WTC11 (cell line): ENCODE results near the gene GTPBP6. TPM values are rescaled to one million over a fixed set of nuclear protein-coding genes. Genes with fewer than 3 reads are reported as not detected.

ENCODE experiments used
- ATAC-seq: fragments of 200-7000 bp; cut with Tn5 transposase; 2 replicates; pipeline ENCODE4 v1.10.0; 2021; ENCODE audit warnings: mild to moderate bottlenecking, moderate library complexity
- CTCF ChIA-PET: fragments of 300-600 bp; sonication (Branson Sonifier 250); formaldehyde crosslinking; loops from one replicate; lab custom pipeline; 2021; ENCODE audit warnings: antibody characterized with exemption; lab: Charles Lee
- POLR2A ChIA-PET: fragments of 350-600 bp; sonication (Branson Sonifier 250); formaldehyde crosslinking; loops from one replicate; lab custom pipeline; 2021; ENCODE audit warnings: antibody characterized with exemption; lab: Charles Lee
- DNase-seq: peaks from one replicate; pipeline ENCODE4 v3.0.0; 2021; ENCODE audit warnings: low spot score
- H3K27ac Mint-ChIP-seq: 2 replicates; pipeline ENCODE4 v1.8.0; 2021; ENCODE audit warnings: mixed read lengths
- H3K27me3 Mint-ChIP-seq: 2 replicates; pipeline ENCODE4 v1.8.0; 2021; ENCODE audit warnings: low read depth, mild to moderate bottlenecking, moderate library complexity, mixed read lengths
- H3K36me3 Mint-ChIP-seq: 2 replicates; pipeline ENCODE4 v1.8.0; 2021; ENCODE audit warnings: mixed read lengths
- H3K4me1 Mint-ChIP-seq: 2 replicates; pipeline ENCODE4 v1.8.0; 2022; ENCODE audit warnings: mixed read lengths
- H3K4me3 Mint-ChIP-seq: 2 replicates; pipeline ENCODE4 v1.8.0; 2021; ENCODE audit warnings: mild to moderate bottlenecking, moderate library complexity, mixed read lengths
- H3K9me3 Mint-ChIP-seq: 2 replicates; pipeline ENCODE4 v1.8.0; 2021; ENCODE audit warnings: mixed read lengths
- ATF3 ChIP-seq: sonication (generic); formaldehyde crosslinking; conservative IDR thresholded peaks from 2 replicates; pipeline ENCODE4 v1.8.1; 2022; ENCODE audit warnings: mild to moderate bottlenecking, missing genetic modification reagents
- CBFB ChIP-seq: sonication (generic); formaldehyde crosslinking; IDR thresholded peaks from 2 replicates; pipeline ENCODE4 v1.8.1; 2022; ENCODE audit warnings: mild to moderate bottlenecking, low read depth, missing genetic modification reagents
- FOXP4 ChIP-seq: sonication (generic); formaldehyde crosslinking; IDR thresholded peaks from 2 replicates; pipeline ENCODE4 v1.8.0; 2022; ENCODE audit warnings: mild to moderate bottlenecking, missing genetic modification reagents
- GRHL2 ChIP-seq: fragments of 250-450 bp; sonication (Bioruptor Pico); IDR thresholded peaks from 2 replicates; pipeline ENCODE4 v1.8.0; 2022; ENCODE audit warnings: mild to moderate bottlenecking, moderate library complexity; ENCODE audit not compliant: insufficient replicate concordance, severe bottlenecking
- GTF2I ChIP-seq: fragments of 250-450 bp; sonication (Bioruptor Pico); conservative IDR thresholded peaks from 2 replicates; pipeline ENCODE4 v1.4.0; 2021; ENCODE audit warnings: mild to moderate bottlenecking
- IRF1 ChIP-seq: sonication (generic); formaldehyde crosslinking; IDR thresholded peaks from 2 replicates; pipeline ENCODE4 v1.8.0; 2023; ENCODE audit warnings: missing genetic modification reagents
- JAZF1 ChIP-seq: fragments of 250-450 bp; sonication (Bioruptor Pico); IDR thresholded peaks from 2 replicates; pipeline ENCODE4 v1.9.0; 2021; ENCODE audit warnings: moderate library complexity, mild to moderate bottlenecking, inconsistent platforms
- JUN ChIP-seq: sonication (generic); formaldehyde crosslinking; IDR thresholded peaks from 2 replicates; pipeline ENCODE4 v1.8.0; 2023; ENCODE audit warnings: mild to moderate bottlenecking, missing genetic modification reagents
- KAT7 ChIP-seq: sonication (generic); formaldehyde crosslinking; IDR thresholded peaks from 2 replicates; pipeline ENCODE4 v1.8.1; 2023; ENCODE audit warnings: missing genetic modification reagents, mild to moderate bottlenecking, borderline replicate concordance
- MXD4 ChIP-seq: fragments of 250-450 bp; sonication (Bioruptor Pico); IDR thresholded peaks from 2 replicates; pipeline ENCODE4 v1.8.0; 2021; ENCODE audit warnings: mild to moderate bottlenecking, moderate library complexity, borderline replicate concordance
- NFE2L1 ChIP-seq: sonication (generic); formaldehyde crosslinking; IDR thresholded peaks from 2 replicates; pipeline ENCODE4 v1.8.1; 2023; ENCODE audit warnings: missing genetic modification reagents
- PRRX2 ChIP-seq: fragments of 250-450 bp; sonication (Bioruptor Pico); IDR thresholded peaks from 2 replicates; pipeline ENCODE4 v1.8.0; 2021; ENCODE audit warnings: mild to moderate bottlenecking
- SMAD3 ChIP-seq: sonication (generic); formaldehyde crosslinking; IDR thresholded peaks from 2 replicates; pipeline ENCODE4 v1.8.0; 2022; ENCODE audit warnings: missing genetic modification reagents, mild to moderate bottlenecking, borderline replicate concordance
- SMAD4 ChIP-seq: sonication (generic); formaldehyde crosslinking; IDR thresholded peaks from 2 replicates; pipeline ENCODE4 v1.8.0; 2022; ENCODE audit warnings: mild to moderate bottlenecking, missing genetic modification reagents
- SOX15 ChIP-seq: fragments of 250-450 bp; sonication (Bioruptor Pico); IDR thresholded peaks from 2 replicates; pipeline ENCODE4 v1.9.0; 2021; ENCODE audit warnings: mild to moderate bottlenecking
- TEAD1 ChIP-seq: sonication (generic); formaldehyde crosslinking; IDR thresholded peaks from 2 replicates; pipeline ENCODE4 v1.8.0; 2022; ENCODE audit warnings: mild to moderate bottlenecking, missing genetic modification reagents
- USF2 ChIP-seq: sonication (generic); formaldehyde crosslinking; IDR thresholded peaks from 2 replicates; pipeline ENCODE4 v1.8.1; 2023; ENCODE audit warnings: mild to moderate bottlenecking, missing genetic modification reagents, moderate library complexity
- ZBTB21 ChIP-seq: sonication (generic); formaldehyde crosslinking; IDR thresholded peaks from 2 replicates; pipeline ENCODE4 v1.8.1; 2023; ENCODE audit warnings: mild to moderate bottlenecking, missing genetic modification reagents, borderline replicate concordance
- ZNF121 ChIP-seq: sonication (generic); formaldehyde crosslinking; IDR thresholded peaks from 2 replicates; pipeline ENCODE4 v1.8.0; 2023; ENCODE audit warnings: missing genetic modification reagents
- ZNF232 ChIP-seq: sonication (generic); formaldehyde crosslinking; IDR thresholded peaks from 2 replicates; pipeline ENCODE4 v1.8.0; 2022; ENCODE audit warnings: mild to moderate bottlenecking, missing genetic modification reagents
- ZNF263 ChIP-seq: sonication (generic); formaldehyde crosslinking; IDR thresholded peaks from 2 replicates; pipeline ENCODE4 v1.8.1; 2022; ENCODE audit warnings: low read depth, mild to moderate bottlenecking, moderate library complexity, missing genetic modification reagents
- ZNF423 ChIP-seq: fragments of 250-450 bp; sonication (Bioruptor Pico); IDR thresholded peaks from 2 replicates; pipeline ENCODE4 v2.1.2; 2022; ENCODE audit warnings: mild to moderate bottlenecking, moderate library complexity
- total RNA-seq: library from RNA; stranded (reverse); gene quantifications from 3 replicates; pipeline ENCODE4 v1.2.3, GENCODE V29; 2021
- TF ChIP-seq, protein P1 (sequence below): sonication (generic); formaldehyde crosslinking; IDR thresholded peaks from 2 replicates; pipeline ENCODE4 v1.8.0; 2023; ENCODE audit warnings: missing genetic modification reagents, mild to moderate bottlenecking, borderline replicate concordance

GTPBP6 gene
- total RNA-seq, 1 experiment from 2014 or later = 63.9 TPM

DNA sequence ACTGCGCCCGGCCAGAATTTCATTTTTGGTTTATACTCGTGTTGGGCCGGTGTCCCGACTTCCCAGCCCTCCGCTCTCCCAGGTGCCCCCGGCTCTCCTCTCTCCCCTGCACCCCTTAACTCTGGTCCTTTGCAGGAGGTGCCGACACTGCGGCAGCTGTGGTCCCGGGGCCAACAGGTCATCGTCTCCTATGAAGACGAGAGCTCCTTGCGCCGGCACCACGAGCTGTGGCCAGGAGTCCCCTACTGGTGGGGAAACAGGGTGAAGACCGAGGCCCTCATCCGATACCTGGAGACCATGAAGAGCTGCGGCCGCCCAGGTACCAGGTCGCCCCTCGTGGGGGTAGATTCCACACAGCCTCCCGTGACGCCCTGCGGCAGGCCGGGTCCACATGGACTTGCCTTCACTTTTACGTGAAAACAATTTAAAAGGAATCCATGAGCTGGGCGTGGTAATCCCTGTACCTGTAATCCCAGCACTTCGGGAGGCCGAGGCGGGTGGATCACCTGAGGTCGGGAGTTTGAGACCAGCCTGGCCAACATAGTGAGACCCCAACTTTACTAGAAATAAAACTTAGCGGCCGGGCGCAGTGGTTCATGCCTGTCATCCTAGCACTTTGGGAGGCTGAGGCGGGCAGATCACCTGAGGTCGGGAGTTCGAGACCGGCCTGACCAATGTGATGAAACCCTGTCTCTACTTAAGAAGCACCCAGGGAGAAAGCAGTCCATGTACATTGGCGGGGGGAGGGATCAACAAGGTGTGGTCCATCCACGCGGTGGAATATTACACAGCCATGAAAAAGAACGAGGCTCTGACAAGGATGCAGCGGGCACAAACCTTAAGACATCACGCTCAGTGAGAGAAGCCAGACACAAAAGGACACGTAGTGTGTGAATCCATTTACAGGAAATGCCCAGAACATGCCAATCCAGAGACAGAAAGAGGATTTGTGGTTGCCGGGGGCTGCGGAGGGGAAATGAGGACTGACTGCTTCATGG is 25.4 kb downstream of the GTPBP6 start:
- no peak for TF ChIP-seq GRHL2 (CRISPR knock-in tag)
- peak; percentile 62; the same call in 1 of the 2 replicates for TF ChIP-seq GTF2I
- TF ChIP-seq ZNF121 = peak; percentile 94
- no peak for ATAC-seq
- POLR2A ChIA-PET = no interaction called here
- H3K27me3 Mint-ChIP-seq = no peaks in the 10 kb centered on the region
- no peak for DNase-seq
- H3K27ac Mint-ChIP-seq = no peak overlapping the region
- H3K4me1 Mint-ChIP-seq = no peaks in the 10 kb centered on the region
- H3K9me3 Mint-ChIP-seq = no peaks in the 10 kb centered on the region
- CTCF ChIA-PET = no interaction called here
- peaks cover 68% of the 10 kb centered on the region for H3K36me3 Mint-ChIP-seq
- H3K4me3 Mint-ChIP-seq = no peak overlapping the region

- DNase-seq (no peak), ATAC-seq (no peak)
- Mint-ChIP-seq H3K4me1 (no peaks in the 10 kb centered on the region), H3K9me3 (no peaks in the 10 kb centered on the region), H3K4me3 (no peak overlapping the region), H3K27me3 (no peaks in the 10 kb centered on the region), H3K27ac (no peak overlapping the region), H3K36me3 (peaks cover 74% of the 10 kb centered on the region)
- TF ChIP-seq ZNF232 (CRISPR knock-in tag) (no peak), MXD4 (CRISPR knock-in tag) (no peak), SOX15 (CRISPR knock-in tag) (no peak), ATF3 (CRISPR knock-in tag) (no peak), CBFB (CRISPR knock-in tag) (no peak), ZNF263 (CRISPR knock-in tag) (no peak), ZNF423 (no peak), KAT7 (CRISPR knock-in tag) (no peak), TEAD1 (CRISPR knock-in tag) (no peak), FOXP4 (CRISPR knock-in tag) (no peak), JUN (no peak), ZBTB21 (CRISPR knock-in tag) (no peak)
- POLR2A ChIA-PET = no interaction called here
- CTCF ChIA-PET = no interaction called here
Observed at GRCh38 chrX:291411-291901, 27.1 kb downstream of the GTPBP6 start.

DNA sequence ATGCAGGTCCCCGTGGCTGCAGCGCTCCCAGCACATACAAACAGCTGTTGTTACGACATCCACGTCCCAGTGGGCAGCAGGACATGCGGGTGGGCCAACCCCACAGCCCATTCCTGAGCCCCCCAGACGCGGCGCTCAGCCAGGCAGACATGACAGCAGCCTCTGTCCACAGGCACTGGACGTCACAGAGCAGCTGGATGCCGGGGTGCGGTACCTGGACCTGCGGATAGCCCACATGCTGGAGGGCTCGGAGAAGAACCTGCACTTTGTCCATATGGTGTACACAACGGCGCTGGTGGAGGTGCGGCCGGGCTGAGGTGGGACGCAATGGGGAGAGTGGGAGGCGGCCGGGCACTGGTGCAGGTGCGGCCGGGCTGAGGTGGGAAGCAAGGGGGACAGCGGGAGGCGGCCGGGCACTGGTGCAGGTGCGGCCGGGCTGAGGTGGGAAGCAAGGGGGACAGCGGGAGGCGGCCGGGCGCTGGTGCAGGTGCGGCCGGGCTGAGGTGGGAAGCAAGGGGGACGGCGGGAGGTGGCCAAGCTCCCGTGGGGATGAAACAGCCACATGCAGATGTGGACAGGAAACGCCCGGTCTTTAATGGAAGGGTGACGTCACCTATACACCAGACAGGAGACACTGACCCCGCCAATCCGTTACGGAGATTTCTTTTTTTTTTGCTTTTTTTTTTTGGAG is 28.0 kb downstream of the GTPBP6 start:
- Mint-ChIP-seq H3K27me3 (no peaks in the 10 kb centered on the region), H3K9me3 (no peaks in the 10 kb centered on the region), H3K36me3 (peaks cover 75% of the 10 kb centered on the region), H3K4me1 (peaks cover 1% of the 10 kb centered on the region; the same call in 1 of the 2 replicates), H3K27ac (no peak overlapping the region), H3K4me3 (no peak overlapping the region)
- DNase-seq (no peak), ATAC-seq (no peak)
- ChIA-PET CTCF (no interaction called here), POLR2A (no interaction called here)
- TF ChIP-seq NFE2L1 (CRISPR knock-in tag) (no peak), SOX15 (CRISPR knock-in tag) (no peak), SMAD3 (no peak), PRRX2 (CRISPR knock-in tag) (no peak), USF2 (no peak), SMAD4 (CRISPR knock-in tag) (no peak), IRF1 (no peak), KAT7 (CRISPR knock-in tag) (no peak), JAZF1 (CRISPR knock-in tag) (no peak)
- TF ChIP-seq, protein P1, sequence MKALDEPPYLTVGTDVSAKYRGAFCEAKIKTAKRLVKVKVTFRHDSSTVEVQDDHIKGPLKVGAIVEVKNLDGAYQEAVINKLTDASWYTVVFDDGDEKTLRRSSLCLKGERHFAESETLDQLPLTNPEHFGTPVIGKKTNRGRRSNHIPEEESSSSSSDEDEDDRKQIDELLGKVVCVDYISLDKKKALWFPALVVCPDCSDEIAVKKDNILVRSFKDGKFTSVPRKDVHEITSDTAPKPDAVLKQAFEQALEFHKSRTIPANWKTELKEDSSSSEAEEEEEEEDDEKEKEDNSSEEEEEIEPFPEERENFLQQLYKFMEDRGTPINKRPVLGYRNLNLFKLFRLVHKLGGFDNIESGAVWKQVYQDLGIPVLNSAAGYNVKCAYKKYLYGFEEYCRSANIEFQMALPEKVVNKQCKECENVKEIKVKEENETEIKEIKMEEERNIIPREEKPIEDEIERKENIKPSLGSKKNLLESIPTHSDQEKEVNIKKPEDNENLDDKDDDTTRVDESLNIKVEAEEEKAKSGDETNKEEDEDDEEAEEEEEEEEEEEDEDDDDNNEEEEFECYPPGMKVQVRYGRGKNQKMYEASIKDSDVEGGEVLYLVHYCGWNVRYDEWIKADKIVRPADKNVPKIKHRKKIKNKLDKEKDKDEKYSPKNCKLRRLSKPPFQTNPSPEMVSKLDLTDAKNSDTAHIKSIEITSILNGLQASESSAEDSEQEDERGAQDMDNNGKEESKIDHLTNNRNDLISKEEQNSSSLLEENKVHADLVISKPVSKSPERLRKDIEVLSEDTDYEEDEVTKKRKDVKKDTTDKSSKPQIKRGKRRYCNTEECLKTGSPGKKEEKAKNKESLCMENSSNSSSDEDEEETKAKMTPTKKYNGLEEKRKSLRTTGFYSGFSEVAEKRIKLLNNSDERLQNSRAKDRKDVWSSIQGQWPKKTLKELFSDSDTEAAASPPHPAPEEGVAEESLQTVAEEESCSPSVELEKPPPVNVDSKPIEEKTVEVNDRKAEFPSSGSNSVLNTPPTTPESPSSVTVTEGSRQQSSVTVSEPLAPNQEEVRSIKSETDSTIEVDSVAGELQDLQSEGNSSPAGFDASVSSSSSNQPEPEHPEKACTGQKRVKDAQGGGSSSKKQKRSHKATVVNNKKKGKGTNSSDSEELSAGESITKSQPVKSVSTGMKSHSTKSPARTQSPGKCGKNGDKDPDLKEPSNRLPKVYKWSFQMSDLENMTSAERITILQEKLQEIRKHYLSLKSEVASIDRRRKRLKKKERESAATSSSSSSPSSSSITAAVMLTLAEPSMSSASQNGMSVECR (CRISPR knock-in tag) = no peak
